MM.1S (cell line): ENCODE results near the gene ACACB.

Experiments used
- EZH2 ChIP-seq: fragments of 300-600 bp; sonication (generic); optimal IDR thresholded peaks from 2 replicates; pipeline ENCODE3; 2017; ENCODE audit warnings: low read depth, mild to moderate bottlenecking, antibody characterized with exemption, low read length, mixed read lengths
- TF ChIP-seq, protein P1 (sequence below): fragments of 300-600 bp; sonication (generic); IDR thresholded peaks from 2 replicates; pipeline ENCODE4 v1.5.1; 2016; ENCODE audit warnings: antibody characterized with exemption, low read length, mixed read lengths

DNA sequence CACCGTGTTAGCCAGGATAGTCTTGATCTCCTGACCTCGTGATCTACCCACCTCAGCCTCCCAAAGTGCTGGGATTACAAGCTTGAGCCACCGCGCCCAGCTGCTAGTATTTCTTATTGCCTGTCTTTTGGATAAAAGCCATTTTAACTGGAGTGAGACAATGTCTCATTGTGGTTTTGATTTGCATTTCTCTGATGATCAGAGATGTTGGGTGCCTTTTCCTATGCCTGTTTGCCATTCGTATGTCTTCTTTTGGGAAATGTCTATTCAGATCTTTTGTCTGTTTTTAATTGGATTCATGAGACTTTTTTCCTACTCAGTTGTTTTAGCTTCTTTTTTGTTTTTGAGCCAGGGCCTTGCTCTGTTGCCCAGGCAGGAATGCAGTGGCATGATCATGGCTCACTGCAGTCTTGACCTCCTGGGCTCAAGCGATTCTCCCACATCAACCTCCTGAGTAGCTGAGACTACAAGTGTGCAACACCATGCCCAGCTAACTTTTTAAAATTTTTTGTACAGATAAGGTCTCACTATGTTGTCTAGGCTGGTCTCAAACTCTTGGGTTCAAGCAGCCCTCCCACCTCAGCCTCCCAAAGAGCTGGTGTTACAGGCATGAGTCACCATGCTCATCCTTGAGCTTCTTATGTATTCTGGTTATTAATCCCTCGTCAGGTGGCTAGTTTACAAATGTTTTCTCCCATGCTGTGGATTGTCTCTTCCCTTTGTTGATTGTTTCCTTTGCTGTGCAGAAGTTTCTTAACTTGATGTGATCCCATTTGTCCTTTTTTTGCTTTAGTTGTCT, 65.9 kb downstream of the ACACB start:
- TF ChIP-seq, protein P1, sequence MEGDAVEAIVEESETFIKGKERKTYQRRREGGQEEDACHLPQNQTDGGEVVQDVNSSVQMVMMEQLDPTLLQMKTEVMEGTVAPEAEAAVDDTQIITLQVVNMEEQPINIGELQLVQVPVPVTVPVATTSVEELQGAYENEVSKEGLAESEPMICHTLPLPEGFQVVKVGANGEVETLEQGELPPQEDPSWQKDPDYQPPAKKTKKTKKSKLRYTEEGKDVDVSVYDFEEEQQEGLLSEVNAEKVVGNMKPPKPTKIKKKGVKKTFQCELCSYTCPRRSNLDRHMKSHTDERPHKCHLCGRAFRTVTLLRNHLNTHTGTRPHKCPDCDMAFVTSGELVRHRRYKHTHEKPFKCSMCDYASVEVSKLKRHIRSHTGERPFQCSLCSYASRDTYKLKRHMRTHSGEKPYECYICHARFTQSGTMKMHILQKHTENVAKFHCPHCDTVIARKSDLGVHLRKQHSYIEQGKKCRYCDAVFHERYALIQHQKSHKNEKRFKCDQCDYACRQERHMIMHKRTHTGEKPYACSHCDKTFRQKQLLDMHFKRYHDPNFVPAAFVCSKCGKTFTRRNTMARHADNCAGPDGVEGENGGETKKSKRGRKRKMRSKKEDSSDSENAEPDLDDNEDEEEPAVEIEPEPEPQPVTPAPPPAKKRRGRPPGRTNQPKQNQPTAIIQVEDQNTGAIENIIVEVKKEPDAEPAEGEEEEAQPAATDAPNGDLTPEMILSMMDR: no peak
- no peak for TF ChIP-seq EZH2
